Measurements from ENCODE around the gene CCNB1.
"Not testable (repeated sequence)": the region's sequence is repeated elsewhere in the genome, so short reads cannot be mapped to it uniquely, and the experiment has no call there.

The CCNB1 gene

DNA sequence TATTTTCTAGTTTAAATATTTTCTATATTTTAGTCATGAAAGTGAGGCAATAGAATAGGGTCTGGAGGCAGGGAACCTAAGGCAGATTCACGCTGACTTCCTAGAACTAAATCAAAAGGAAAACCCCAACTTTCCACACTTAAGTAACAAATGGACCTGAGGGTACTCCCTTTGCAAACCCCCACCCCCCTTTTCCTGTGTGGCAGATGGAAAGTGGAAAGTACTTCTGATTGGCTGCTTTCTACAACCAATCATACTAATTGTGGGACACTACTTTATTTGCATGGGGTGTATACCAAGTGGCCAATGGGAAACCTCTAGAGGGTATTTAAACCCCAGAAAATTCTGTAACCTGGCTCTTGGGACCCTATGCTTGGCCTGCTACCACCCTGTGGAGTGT, 17.7 kb downstream of the CCNB1 start:
- DNase-seq (ENCODE audit: low read depth, low spot score) = peak; percentile 25

GRCh38 chr5:69187342-69187741, 20.4 kb downstream of the CCNB1 start:
- no peak for DNase-seq (ENCODE audit: low read depth, low spot score)

DNA sequence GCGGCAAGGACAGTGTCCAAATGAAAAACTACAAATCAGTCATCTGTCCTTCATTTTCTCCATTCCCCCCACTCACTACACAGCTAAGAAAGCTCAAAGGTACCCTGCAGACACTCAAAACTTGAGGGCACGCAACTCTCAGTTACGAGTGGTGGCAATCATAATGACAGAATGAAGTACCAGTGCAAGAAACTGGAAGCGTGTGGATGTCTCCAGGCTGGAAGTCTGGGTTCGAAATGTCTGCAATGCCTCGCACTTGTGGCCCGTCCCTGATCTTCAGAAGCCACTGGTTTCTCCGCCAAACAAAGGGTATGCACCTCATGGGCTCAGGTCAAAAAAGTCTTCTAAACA, 21.8 kb downstream of the CCNB1 start:
- no peak for DNase-seq (ENCODE audit: low read depth, low spot score)

DNA sequence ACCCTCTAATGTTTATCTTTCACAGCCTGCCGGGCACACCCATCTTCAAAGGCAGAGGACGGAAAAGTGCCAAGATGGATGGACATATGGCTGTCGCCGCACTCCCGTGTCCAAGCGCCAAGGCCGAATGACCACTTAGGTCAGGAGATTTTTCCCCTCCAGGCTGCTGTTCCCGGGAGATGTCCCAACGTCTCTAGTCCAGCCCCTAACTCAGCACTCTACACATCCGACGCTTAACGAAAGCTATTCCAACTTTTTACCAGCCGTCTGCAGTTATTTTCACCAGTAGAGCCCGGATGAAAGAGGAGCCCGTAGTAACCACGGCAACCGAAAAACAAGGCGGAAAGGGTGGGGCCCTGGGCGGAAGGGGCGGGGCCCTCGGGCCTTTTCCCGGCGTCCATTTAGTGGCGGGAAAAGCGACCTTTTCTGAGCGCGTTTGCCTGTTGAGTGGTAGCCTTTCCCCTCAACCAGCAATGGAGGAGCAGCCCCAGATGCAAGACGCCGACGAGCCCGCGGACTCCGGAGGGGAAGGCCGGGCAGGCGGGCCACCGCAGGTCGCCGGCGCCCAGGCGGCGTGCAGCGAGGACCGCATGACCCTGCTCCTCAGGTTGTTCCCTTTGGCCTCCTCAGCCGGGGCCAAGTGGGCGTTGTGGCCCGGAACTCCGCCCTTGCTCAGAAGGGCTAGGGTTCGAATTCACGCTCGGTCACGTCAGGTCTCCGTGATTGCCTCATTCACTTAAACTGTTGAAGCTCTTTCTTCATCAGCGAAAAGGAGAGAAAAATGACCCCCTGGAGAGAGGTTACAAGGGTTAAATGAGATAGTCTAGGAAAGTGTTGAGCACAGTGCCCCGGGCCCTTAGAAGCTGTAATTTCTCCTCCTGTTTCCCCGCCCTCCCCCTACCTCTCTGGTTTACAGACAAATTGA, 22.5 kb downstream of the CCNB1 start, which contains the start of gene CENPH:
TSS of gene CENPH (plus strand) at position 422 of the 925 bp plus-strand sequence. CDS start at position 474, 52 bp downstream.
- DNase-seq (ENCODE audit: low read depth, low spot score) = peak; percentile 70

DNA sequence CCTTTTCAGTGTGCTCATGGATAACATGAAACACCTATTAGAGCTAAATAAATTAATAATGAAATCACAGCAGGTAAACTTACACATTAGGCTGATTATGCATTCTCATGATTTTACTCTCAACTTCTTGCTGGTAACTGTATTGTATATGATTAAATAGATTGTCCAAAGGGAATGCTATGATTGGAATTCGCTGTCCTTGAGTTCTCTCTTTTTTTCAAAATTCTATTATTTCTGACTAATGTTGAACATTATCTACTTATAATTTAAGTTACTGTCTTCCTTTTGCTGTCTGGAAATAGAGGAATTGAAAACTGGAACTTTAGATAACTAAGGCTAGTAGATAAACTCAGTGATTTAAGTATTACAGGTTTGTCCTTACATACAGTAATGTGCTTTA, 35.5 kb downstream of the CCNB1 start:
- no peak for DNase-seq (ENCODE audit: low read depth, low spot score)

- DNase-seq (ENCODE audit: low read depth, low spot score) = no peak
Observed at GRCh38 chr5:69206528-69207190, 39.7 kb downstream of the CCNB1 start.

- no peak for DNase-seq (ENCODE audit: low read depth, low spot score)
Observed at GRCh38 chr5:69209602-69210001, 42.7 kb downstream of the CCNB1 start.

DNA sequence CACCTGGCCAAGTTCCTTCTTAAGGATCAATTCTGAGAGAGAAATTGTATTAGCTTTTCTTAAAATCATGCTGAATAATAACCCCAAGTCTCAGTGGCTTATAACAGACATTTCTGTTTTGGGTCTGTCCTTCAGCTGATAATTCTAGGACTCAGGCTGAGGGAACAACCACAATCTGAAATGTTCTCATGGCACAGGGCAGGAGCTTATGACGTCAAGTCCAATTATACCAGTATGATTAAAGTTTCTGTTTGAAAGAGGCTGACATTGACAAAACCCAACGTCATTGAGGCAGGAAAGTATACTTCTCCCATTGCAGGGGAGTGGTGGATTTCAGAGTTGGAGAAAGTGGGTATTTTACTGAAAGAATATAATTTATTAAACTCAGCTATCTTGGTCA, 44.2 kb downstream of the CCNB1 start:
- DNase-seq (ENCODE audit: low read depth, low spot score) = no peak

- DNase-seq (ENCODE audit: low read depth, low spot score) = no peak
Observed at GRCh38 chr5:69212022-69212421, 45.1 kb downstream of the CCNB1 start.

DNA sequence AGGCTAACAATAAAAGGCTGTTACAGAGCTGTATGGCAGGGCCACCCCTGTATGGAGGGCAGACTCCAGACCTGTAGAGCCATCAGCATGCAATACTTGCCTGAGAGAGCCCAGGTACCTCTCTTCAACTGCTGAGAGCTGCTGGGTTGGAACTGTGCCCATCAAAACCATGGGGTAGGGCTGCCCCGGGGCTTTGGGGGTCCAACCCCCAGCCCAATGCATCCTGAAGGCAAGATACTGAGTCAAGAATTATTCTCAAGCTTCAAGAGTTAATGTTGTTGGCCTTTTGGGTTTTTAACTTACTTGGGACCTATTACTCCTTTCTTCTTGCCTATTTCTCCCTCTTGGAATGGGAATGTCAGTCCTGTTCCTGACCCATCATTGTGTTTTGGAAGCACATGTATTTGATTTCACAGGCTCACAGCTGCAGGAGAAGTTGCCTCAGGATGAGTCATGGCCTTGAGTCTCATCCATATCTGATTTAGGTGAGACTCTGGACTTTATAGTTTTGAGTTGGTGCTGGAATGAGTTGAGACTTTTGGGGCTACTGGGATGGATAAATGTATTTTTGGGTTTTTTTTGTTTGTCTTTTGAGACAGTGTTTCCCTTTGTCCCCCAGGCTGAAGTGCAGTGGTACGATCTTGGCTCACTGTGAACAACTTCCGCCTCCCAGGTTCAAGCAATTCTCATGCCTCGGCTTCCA, 46.7 kb downstream of the CCNB1 start:
- no peak for DNase-seq (ENCODE audit: low read depth, low spot score)

GRCh38 chr5:69217151-69217511, 50.2 kb downstream of the CCNB1 start:
- DNase-seq (ENCODE audit: low read depth, low spot score) = no peak

- DNase-seq (ENCODE audit: low read depth, low spot score) = peak; percentile 67
Observed at GRCh38 chr5:69217548-69218526, 50.9 kb downstream of the CCNB1 start.

DNA sequence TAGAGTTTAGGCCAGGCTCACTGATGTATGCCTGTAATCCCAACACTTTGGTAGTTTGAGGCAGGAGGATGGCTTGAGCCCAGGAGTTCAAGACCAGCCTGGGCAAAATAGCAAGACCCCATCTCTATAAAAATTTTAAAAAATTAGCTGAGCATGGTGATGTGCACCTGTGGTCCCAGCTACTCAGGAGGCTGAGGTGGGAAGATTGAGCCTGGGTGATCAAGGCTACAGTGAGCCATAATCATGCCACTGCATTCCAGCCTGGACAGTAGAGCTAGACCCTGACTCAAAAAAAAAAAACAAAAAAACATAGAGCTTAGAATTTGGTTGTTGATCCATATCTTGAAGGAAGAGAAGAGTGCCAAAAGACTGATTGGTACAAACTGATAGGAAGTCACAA, 53.0 kb downstream of the CCNB1 start:
- DNase-seq (ENCODE audit: low read depth, low spot score) = no peak

DNA sequence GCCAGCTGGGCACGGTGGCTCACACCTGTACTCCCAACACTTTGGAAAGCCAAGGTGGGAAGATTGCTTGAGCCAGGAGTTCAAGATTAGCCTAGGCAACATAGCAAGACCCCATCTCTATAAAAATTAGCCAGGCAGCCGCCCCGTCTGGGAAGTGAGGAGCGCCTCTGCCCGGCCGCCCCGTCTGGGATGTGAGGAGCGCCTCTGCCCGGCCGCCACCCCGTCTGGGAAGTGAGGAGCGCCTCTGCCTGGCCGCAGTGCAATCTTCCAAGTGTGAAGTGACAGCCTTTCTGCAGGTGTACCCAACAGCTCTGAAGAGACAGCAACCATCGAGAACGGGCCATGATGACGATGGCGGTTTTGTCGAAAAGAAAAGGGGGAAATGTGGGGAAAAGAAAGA, 53.4 kb downstream of the CCNB1 start:
- not testable (repeated sequence) for DNase-seq (ENCODE audit: low read depth, low spot score)

GRCh38 chr5:69220833-69221232, 53.9 kb downstream of the CCNB1 start:
- not testable (repeated sequence) for DNase-seq (ENCODE audit: low read depth, low spot score)

DNA sequence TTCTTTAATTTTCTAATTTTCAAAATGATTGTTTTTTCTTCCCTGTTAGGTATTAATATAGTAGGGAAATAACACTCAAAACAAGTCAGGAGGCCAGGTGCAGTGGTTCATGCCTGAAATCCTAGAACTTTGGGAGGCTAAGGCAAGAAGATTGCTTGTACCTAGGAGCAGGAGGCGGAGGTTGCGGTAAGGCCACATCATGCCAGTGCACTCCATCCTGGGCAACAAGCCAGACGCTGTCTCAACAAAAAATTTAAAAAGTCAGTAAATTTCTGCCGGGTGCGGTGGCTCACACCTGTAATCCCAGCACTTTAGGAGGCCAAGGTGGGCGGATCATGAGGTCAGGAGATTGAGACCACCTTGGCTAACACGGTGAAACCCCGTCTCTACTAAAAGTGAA, 57.6 kb downstream of the CCNB1 start:
- DNase-seq (ENCODE audit: low read depth, low spot score) = no peak

GRCh38 chr5:69225860-69226259, 58.9 kb downstream of the CCNB1 start:
- DNase-seq (ENCODE audit: low read depth, low spot score) = no peak

Measured in iPS DF 19.7 (cell line).